GM12864 (cell line): Measurements from ENCODE around the gene JAKMIP3.

Experiments
- DNase-seq: peaks from one replicate; pipeline ENCODE4 v3.0.0-alpha.2; 2011; ENCODE audit warnings: low read depth
- H3K4me3 ChIP-seq: 2 replicates; pipeline ENCODE4 v1.5.1; 2011; ENCODE audit warnings: mild to moderate bottlenecking, low read depth, low read length, control low read depth
- TF ChIP-seq, protein P1 (sequence below): IDR thresholded peaks from 2 replicates; pipeline ENCODE4 v1.5.1; 2011; ENCODE audit warnings: low read depth, mild to moderate bottlenecking, moderate library complexity, low read length, control low read depth, inconsistent platforms; ENCODE audit errors: missing control alignments

Gene JAKMIP3

DNA sequence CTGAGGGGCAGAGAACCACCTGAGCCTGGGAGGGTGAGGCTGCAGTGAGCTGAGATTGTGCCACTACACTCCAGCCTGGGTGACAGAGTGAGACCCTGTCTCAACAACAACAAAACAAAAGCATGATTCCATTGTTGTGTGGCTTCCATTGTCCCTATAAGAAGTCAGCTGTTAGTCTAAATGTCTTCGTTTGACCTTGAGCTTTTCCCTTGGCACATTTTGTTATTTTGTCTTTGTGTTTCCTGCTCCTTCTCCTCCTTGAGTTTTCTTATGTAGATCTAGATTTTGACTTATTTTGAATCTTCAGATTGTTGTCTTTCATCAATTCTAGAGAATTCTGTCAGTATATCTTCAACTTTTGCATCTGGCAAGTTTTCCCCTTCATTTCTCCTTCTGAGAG lies 13.6 kb upstream of the JAKMIP3 start:
- no peak for DNase-seq
- TF ChIP-seq, protein P1, sequence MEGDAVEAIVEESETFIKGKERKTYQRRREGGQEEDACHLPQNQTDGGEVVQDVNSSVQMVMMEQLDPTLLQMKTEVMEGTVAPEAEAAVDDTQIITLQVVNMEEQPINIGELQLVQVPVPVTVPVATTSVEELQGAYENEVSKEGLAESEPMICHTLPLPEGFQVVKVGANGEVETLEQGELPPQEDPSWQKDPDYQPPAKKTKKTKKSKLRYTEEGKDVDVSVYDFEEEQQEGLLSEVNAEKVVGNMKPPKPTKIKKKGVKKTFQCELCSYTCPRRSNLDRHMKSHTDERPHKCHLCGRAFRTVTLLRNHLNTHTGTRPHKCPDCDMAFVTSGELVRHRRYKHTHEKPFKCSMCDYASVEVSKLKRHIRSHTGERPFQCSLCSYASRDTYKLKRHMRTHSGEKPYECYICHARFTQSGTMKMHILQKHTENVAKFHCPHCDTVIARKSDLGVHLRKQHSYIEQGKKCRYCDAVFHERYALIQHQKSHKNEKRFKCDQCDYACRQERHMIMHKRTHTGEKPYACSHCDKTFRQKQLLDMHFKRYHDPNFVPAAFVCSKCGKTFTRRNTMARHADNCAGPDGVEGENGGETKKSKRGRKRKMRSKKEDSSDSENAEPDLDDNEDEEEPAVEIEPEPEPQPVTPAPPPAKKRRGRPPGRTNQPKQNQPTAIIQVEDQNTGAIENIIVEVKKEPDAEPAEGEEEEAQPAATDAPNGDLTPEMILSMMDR: no peak
- H3K4me3 ChIP-seq: no peak overlapping the region

DNA sequence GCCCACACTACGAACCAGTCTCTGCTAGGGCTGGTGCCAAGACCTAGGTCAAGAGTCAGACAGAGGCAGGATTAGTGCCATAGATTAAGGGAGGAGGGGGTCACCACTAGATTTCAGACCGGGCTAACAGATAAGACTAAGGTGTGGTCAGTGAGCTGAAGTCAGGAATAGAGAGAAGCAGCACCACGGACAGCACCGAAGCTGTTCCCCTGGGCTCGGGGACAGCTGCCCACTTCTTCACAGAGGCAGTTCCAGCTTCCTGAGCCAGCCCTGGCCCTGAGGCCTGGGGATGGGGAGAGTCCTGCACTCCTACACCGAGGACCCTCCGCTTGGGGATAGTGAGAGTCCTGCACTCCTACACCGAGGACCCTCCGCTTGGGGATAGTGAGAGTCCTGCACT lies 11.2 kb upstream of the JAKMIP3 start:
- TF ChIP-seq, protein P1: no peak
- DNase-seq: no peak
- H3K4me3 ChIP-seq: no peak overlapping the region

DNA sequence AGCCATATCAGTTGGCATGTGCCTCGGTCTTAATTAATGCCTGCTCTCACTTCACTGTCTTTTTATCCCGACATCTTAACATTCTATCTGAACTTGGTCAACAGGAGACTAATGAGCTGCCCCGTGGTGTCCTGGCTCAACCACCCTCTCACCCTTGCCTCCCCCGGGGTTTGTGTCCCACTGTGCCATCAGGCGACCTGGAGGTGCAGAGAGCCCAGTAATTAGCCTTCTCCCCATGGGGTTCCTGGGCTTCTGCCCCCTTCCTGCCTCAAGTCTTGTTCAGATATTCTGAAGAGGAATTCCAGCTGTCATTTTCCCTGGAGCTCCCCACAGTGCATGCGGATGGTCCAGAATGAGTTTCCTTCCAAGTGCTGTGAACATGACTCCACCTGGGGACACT lies 10.1 kb upstream of the JAKMIP3 start:
- no peak for DNase-seq
- H3K4me3 ChIP-seq: no peak overlapping the region
- TF ChIP-seq, protein P1: no peak

DNA sequence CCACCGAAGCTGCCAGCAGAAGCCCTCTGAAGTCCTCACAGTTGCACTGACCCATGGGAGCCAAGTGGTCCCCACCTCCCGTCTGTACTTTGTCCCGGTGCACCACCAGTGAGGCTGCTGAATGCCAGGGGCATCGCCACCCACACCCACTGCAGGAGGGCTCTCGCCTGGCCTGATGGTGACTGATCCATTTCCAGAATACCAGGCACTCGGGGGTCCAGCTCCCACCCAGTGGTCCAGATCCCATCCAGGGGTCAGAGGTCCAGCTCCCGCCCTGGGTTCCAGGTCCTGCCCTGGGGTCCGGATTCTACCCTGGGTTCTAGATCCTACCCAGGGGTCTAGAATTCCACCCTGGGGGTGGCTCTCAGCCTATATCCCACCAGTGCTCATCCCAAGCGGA lies 9.1 kb upstream of the JAKMIP3 start:
- TF ChIP-seq, protein P1: no peak
- no peak overlapping the region for H3K4me3 ChIP-seq

DNA sequence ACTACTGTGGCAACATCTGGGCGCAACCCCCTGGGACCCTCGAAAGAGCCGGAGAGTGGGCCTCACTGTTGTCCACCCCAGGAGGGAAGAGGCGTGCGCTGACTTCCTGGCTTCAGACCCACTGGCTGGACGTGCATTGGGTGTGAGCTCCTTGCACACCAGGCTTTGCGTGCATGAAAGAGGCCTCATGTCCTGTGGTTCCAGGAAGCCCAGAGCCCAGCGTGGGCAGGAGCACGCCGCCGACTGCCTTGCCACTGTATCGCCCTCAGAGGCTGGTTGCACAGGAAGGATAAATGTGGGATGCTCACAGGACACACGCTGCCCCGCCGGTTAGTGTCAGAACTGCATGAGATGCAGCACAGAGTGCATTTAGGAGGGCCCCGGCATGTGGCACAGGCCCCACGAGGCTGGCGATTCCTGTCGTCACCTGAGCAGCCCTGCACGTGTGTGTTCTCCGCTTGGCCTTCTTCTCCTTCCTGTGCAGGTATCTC lies 8.5 kb upstream of the JAKMIP3 start:
- DNase-seq: no peak
- TF ChIP-seq, protein P1: no peak
- H3K4me3 ChIP-seq: no peak overlapping the region

More for the DNA sequence above, 9.1 kb upstream of the JAKMIP3 start:
- DNase-seq: no peak

- no peak overlapping the region for H3K4me3 ChIP-seq
- no peak for DNase-seq
- TF ChIP-seq, protein P1: no peak
Observed at GRCh38 chr10:132058111-132058745, 7.5 kb upstream of the JAKMIP3 start.
